Measurements from ENCODE around the gene EPB41L2. TPM values are rescaled to one million over a fixed set of nuclear protein-coding genes. Genes with fewer than 3 reads are reported as not detected.

The EPB41L2 gene
- total RNA-seq, 1 donor from 2014 or later, result 61.8 TPM

DNA sequence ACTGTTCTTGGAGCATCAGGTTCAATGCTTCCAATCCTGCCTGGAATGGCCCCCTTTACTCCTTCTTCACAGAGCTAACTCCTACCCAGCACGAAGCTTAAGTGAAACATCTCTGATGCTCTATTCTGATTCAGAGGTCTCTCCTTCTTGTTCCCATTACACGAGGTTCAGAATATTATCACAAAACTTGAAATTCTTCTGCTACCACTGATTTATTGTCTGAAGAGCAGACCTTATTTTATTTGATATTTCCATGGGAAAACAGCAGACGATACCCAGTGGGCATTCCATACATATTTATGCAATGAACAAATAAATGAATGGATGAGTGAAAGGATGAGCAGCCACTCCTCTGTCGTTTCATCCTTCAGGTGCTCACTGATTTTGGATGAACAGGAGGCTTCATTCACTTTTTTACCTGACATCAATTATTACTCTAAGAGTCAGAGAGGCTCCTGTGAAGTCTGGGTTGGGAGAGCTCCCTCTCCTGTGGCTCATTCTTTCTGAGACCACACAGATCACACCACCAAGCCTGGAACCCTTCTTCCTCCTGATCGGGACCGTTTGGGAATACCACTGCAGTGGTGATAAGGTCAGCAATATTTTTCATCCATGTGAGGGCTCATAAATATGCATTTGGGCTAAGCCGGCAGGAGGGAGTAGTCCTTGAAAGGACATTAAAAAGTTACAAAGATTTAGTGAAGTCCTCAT is 210.0 kb downstream of the EPB41L2 start:
- no peaks in the 10 kb centered on the region for H3F3A ChIP-seq (ENCODE audit: low read depth)
- TF ChIP-seq, protein P1, sequence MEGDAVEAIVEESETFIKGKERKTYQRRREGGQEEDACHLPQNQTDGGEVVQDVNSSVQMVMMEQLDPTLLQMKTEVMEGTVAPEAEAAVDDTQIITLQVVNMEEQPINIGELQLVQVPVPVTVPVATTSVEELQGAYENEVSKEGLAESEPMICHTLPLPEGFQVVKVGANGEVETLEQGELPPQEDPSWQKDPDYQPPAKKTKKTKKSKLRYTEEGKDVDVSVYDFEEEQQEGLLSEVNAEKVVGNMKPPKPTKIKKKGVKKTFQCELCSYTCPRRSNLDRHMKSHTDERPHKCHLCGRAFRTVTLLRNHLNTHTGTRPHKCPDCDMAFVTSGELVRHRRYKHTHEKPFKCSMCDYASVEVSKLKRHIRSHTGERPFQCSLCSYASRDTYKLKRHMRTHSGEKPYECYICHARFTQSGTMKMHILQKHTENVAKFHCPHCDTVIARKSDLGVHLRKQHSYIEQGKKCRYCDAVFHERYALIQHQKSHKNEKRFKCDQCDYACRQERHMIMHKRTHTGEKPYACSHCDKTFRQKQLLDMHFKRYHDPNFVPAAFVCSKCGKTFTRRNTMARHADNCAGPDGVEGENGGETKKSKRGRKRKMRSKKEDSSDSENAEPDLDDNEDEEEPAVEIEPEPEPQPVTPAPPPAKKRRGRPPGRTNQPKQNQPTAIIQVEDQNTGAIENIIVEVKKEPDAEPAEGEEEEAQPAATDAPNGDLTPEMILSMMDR (IDR thresholded peaks at IDR 0.05), result no peak
- TF ChIP-seq EZH2phosphoT487 (IDR thresholded peaks at IDR 0.05) (no peak), EZH2 (IDR thresholded peaks at IDR 0.05) (no peak)
- H3K36me3 Mint-ChIP-seq, result peaks cover 17% of the 10 kb centered on the region
- peaks cover 11% of the 10 kb centered on the region for H3K4me1 ChIP-seq
- peaks cover 5% of the 10 kb centered on the region for H3K27me3 Mint-ChIP-seq (ENCODE audit: insufficient read depth, low read depth)
- no peak overlapping the region for H3K9ac ChIP-seq
- H3K79me2 ChIP-seq (ENCODE audit: low read depth), result no peaks in the 10 kb centered on the region
- H3K4me3 Mint-ChIP-seq, result peak overlapping the region; percentile 63
- no peaks in the 10 kb centered on the region for H3K9me3 ChIP-seq (ENCODE audit: low read depth)
- no peak overlapping the region for H2AFZ ChIP-seq (replicated peaks)
- H3K27me3 ChIP-seq, result no peaks in the 10 kb centered on the region
- H3K4me2 ChIP-seq, result no peak overlapping the region
- no peaks in the 10 kb centered on the region for H3K36me3 ChIP-seq
- DNase-seq (ENCODE audit: low spot score), result no peak
- H3K9me3 Mint-ChIP-seq, result no peaks in the 10 kb centered on the region
- no peak overlapping the region for H3K27ac ChIP-seq
- no peak overlapping the region for H3K27ac Mint-ChIP-seq
- peaks cover 31% of the 10 kb centered on the region for H3K4me1 Mint-ChIP-seq
- H3K4me3 ChIP-seq, result no peak overlapping the region
- no peaks in the 10 kb centered on the region for H4K20me1 ChIP-seq (ENCODE audit: low read depth)

DNA sequence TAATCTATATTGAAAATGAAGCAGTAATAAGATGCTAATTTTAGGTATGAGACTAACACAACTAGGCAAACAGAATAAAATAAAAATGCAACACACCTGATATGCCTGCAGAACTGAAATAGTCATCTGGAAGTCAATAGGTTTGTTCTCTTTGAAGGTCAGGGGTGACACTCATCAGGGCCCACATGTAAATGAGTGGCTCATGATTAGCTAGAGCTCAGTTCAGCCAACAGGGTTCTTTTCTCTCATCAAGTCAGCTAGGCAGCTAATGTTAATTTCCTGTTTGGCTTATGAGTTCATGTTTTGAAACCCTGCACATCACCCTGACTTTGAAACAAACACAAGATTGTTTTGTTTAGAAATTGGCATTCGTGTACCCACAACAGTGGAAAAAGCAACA is 212.0 kb downstream of the EPB41L2 start:
- no peaks in the 10 kb centered on the region for H3K9me3 ChIP-seq (ENCODE audit: low read depth)
- H3K27ac Mint-ChIP-seq, result no peak overlapping the region
- no peak for DNase-seq (ENCODE audit: low spot score)
- no peak overlapping the region for H2AFZ ChIP-seq (replicated peaks)
- peaks cover 31% of the 10 kb centered on the region for H3K4me1 Mint-ChIP-seq
- no peaks in the 10 kb centered on the region for H4K20me1 ChIP-seq (ENCODE audit: low read depth)
- H3K27ac ChIP-seq, result no peak overlapping the region
- H3K4me1 ChIP-seq, result peaks cover 11% of the 10 kb centered on the region
- peaks cover 5% of the 10 kb centered on the region for H3K27me3 Mint-ChIP-seq (ENCODE audit: insufficient read depth, low read depth)
- no peak overlapping the region for H3K9ac ChIP-seq
- H3F3A ChIP-seq (ENCODE audit: low read depth), result no peaks in the 10 kb centered on the region
- no peaks in the 10 kb centered on the region for H3K9me3 Mint-ChIP-seq
- H3K4me3 ChIP-seq, result no peak overlapping the region
- H3K79me2 ChIP-seq (ENCODE audit: low read depth), result no peaks in the 10 kb centered on the region
- TF ChIP-seq EZH2 (IDR thresholded peaks at IDR 0.05) (no peak), EZH2phosphoT487 (IDR thresholded peaks at IDR 0.05) (no peak)
- TF ChIP-seq, protein P1 (IDR thresholded peaks at IDR 0.05), result no peak
- H3K27me3 ChIP-seq, result no peaks in the 10 kb centered on the region
- H3K4me3 Mint-ChIP-seq, result no peak overlapping the region
- H3K4me2 ChIP-seq, result no peak overlapping the region
- peaks cover 13% of the 10 kb centered on the region for H3K36me3 Mint-ChIP-seq
- no peaks in the 10 kb centered on the region for H3K36me3 ChIP-seq

DNA sequence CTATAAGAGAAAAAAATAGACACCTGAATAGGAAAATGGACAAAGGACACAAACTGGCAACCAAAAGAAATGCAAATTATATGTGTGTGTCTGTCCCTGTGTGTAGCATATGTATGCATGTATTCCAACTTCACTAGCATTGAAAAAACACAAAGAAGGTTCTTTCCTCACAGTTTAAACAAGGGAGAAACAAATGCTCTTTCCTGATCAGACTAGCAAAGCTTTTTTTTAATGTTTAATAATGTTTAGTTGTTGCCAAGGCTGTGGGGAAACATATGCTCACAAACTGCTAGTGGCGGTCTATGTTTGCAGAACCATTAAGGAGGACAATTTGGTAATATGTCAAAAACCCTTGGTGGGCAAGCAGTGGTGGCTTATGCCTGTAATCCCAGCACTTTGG is 213.5 kb downstream of the EPB41L2 start:
- H3K9me3 ChIP-seq (ENCODE audit: low read depth), result no peaks in the 10 kb centered on the region
- no peak for DNase-seq (ENCODE audit: low spot score)
- no peak overlapping the region for H3K27ac Mint-ChIP-seq
- H3K27me3 Mint-ChIP-seq (ENCODE audit: insufficient read depth, low read depth), result peaks cover 5% of the 10 kb centered on the region
- no peaks in the 10 kb centered on the region for H3K27me3 ChIP-seq
- peaks cover 8% of the 10 kb centered on the region for H3K36me3 Mint-ChIP-seq
- TF ChIP-seq EZH2 (IDR thresholded peaks at IDR 0.05) (no peak), EZH2phosphoT487 (IDR thresholded peaks at IDR 0.05) (no peak)
- TF ChIP-seq, protein P1 (IDR thresholded peaks at IDR 0.05), result no peak
- no peak overlapping the region for H3K4me3 Mint-ChIP-seq
- no peak overlapping the region for H3K4me2 ChIP-seq
- peaks cover 31% of the 10 kb centered on the region for H3K4me1 Mint-ChIP-seq
- no peaks in the 10 kb centered on the region for H3K79me2 ChIP-seq (ENCODE audit: low read depth)
- peaks cover 11% of the 10 kb centered on the region for H3K4me1 ChIP-seq
- no peak overlapping the region for H3K27ac ChIP-seq
- no peaks in the 10 kb centered on the region for H3F3A ChIP-seq (ENCODE audit: low read depth)
- no peaks in the 10 kb centered on the region for H3K9me3 Mint-ChIP-seq
- no peaks in the 10 kb centered on the region for H3K36me3 ChIP-seq
- no peak overlapping the region for H2AFZ ChIP-seq (replicated peaks)
- no peaks in the 10 kb centered on the region for H4K20me1 ChIP-seq (ENCODE audit: low read depth)
- no peak overlapping the region for H3K9ac ChIP-seq
- H3K4me3 ChIP-seq, result no peak overlapping the region
